Raji (cell line): ENCODE measurements around the gene ERCC5.

Source experiments
- POLR2A ChIP-seq: IDR thresholded peaks from 2 replicates; pipeline ENCODE4 v1.6.1; 2011; ENCODE audit warnings: low read depth, low read length, control low read depth; ENCODE audit not compliant: insufficient read depth

Gene ERCC5

DNA sequence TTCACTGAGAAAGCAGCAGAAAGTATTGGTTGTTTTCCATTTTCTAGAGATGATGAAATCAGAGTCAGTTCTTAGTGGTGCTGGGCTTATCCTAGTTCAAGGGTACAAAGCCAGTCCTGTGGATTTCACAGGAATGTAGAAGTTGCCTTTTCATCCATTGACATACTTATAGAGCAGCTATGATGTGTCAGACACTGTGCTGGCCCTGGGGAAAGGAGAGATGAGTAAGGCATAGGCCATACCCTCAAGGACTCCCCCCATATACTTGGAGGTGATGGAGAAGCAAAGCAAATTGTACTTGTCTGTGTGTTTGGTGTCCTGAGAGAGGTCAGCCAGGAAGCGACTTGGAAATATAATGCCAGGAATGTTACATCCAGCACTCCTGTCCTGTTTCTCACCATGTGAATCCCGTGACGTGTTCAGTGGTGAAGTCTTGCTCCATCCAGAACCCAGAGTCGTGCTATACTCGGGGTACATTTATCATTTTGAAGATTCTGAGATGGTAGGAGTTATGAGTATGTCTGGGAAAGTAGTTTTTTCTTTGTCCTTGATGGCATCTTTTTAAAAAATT, 22.6 kb downstream of the ERCC5 start:
- no peak for TF ChIP-seq POLR2A

DNA sequence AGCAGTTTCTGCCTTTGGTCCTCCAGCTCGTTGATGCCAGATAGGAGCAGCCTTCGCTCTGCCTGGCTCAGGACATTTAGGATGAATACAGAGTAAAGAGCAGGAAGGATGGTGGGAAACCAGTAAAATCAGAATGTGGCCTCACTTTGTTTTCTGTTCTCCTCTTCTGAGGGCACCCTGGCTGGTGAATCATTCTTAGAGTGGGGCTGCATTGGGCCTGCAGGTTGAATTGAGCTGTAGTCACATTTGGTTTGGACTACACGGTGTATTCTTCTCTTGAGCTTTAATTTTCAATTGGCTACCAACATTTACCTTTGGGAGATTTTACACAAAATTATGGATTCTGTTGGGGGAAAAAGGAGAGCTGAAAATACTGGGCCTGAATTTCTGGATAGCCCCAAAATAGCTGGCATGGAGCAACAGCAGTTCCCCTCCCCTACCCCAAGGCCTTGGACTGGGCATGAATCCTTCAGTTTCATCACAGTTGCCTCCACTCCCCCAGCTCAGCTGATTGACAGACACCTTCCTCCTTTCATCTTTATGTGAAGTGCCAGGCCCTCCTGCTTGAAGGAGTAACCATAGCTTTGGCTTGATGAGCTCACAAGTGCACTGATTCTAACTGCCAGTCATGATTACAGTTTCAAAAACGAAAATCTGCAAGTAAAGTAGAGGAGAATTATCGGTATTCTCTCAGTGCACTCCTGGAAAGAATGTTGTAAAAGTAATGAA, 24.3 kb downstream of the ERCC5 start:
- no peak for TF ChIP-seq POLR2A

DNA sequence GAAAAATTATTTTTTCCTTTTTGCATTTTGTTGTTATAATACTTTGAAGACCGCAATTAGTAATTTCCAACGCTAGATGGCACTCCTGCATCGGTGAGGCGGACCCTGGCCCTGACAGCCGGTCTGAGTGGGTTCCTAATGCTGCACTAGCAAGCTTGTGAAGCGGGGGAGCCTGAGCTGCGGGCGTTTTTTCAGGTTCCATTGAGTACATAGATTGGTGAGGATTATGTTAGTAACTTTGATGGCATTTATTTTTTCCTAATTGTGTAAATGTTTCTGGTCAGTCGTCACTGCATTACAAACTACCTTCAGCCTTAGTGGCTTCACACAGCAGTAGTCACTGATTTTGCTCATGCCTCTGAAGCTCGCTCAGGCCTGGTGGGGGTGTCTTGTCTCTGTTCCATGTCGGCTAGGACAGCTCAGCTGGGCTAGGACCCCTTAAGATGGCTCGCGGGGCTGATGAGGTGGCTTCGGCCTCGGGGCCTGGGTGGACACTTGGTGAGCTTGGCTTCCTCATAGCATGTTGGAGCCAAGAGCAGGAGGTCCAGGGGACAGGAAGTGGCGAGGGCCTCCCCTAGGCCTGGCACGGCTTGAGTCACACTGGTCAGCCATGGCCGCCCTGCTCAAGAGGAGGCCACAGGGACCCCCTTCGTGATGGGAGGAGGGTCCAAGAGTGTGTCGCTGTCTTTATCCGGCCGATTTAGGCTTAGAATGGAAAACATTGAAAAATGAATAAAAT, 25.0 kb downstream of the ERCC5 start:
- no peak for TF ChIP-seq POLR2A

DNA sequence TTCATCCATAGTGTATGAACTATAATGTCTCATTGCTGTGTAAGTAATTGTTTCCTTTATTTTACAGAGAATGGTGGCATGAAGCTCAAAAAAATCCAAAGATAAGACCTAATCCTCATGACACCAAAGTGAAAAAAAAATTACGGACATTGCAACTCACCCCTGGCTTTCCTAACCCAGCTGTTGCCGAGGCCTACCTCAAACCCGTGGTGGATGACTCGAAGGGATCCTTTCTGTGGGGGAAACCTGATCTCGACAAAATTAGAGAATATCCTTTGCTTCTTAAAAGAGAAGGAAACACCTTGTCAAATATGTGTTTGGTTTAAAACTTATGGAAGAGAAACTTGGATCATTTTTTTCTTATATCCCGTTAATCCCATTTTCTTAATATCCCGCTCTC, 26.3 kb downstream of the ERCC5 start:
- TF ChIP-seq POLR2A: no peak

- no peak for TF ChIP-seq POLR2A
These were observed 26.7 kb downstream of the ERCC5 start for GRCh38 chr13:102872531-102872930.

DNA sequence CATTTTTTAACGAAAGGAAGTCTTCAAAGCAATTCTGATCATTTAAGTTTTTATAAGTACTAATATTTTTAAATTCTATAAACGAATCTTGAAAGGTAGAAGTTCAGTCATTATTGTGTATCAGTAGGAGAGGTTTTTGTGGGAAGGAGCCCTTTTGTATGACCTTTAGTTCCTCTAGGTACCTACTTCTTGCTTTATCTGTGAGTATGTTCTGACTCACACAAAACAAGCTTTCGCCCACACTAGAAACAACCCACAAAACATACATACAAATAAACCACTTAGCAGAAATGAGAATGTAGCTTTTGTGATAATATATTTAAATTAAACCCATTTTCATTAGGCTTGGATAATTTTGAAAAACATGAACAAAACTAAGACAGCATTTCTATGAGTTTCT, 27.8 kb downstream of the ERCC5 start:
- TF ChIP-seq POLR2A: no peak

DNA sequence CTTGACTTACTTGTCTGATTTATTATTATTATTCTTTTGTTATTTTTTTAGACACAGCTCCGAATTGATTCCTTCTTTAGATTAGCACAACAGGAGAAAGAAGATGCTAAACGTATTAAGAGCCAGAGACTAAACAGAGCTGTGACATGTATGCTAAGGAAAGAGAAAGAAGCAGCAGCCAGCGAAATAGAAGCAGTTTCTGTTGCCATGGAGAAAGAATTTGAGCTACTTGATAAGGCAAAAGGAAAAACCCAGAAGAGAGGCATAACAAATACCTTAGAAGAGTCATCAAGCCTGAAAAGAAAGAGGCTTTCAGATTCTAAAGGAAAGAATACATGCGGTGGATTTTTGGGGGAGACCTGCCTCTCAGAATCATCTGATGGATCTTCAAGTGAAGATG, 29.4 kb downstream of the ERCC5 start:
- no peak for TF ChIP-seq POLR2A

DNA sequence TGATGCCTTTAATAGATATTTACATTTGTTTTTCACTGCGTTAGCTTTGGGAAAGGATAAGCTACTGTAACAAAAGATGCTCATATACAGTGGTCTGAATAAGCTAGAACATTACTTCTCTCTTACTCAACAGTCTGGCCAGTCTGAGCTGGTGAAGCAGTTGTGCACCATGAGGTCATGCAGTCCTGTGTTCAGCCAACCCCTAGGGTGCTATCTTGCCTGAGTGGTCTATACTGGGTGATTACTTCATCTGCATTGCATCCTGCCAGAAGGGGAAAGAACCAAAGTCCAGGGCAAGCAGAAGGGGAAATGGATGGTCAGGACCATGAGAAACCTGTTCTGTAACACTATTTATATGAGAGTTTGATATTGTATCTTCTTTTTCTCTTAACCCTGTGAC, 31.5 kb downstream of the ERCC5 start:
- TF ChIP-seq POLR2A: no peak

DNA sequence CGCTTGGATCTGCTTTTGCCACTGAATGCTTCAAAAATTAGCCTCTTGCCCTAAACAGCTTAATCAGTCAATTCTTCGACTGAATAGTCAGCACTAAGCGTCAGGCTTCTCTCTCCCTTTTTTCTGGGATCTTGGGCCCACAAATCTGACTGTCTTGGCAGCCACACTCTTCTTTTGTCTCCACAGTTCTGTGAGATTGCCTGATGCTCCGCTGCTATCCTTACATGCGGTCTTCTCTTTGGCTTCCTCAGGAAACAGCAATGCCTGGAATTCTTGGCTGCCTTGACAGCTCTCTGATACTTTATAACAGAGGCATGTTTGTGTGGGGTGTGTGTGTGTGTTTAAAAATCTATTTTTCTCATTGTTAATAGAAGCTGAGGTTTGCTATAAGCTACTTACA, 32.6 kb downstream of the ERCC5 start:
- no peak for TF ChIP-seq POLR2A

GRCh38 chr13:102879793-102880499, 34.1 kb downstream of the ERCC5 start:
- TF ChIP-seq POLR2A: no peak

GRCh38 chr13:102881819-102882686, 36.2 kb downstream of the ERCC5 start:
- no peak for TF ChIP-seq POLR2A

DNA sequence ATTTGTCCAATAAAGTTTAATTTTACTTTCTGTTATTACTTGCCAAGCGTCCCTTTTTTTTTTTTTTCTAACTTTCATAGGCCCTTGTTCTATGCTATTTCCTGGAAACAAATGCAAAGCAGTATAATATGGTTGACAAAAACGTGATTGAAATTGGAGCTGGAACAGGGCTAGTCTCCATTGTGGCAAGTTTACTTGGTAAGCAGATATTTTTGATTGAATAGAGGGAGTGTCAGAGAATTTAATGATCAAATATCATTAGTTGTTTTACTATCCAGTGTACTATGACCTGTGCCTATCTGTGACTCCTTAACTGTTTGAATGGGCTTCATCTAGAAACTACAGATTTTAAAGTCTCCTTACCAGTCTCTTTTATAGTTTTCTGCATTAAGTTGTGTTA, 46.7 kb downstream of the ERCC5 start:
- TF ChIP-seq POLR2A: no peak

- no peak for TF ChIP-seq POLR2A
These were observed 51.7 kb downstream of the ERCC5 start for GRCh38 chr13:102897371-102898138.

DNA sequence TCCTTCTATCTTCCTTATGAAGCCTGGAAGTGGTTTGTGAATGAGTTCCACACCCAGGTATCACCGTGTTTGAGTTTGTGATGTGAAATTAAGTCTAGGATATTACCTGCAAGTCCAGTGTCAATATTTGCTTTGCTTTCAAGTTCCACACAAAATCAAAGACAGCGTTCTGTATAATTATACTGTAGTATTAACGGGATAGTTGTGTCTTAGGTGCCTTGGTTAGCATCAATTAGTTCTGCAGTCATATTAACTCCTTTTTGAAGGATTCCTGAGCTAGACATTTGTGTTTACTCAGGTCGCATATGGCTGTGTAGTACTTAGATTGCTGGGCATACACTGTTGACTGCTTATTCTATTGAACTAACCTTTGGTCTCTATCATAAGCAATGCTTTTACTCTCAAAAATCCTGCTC, 54.4 kb downstream of the ERCC5 start:
- TF ChIP-seq POLR2A: no peak
